HCT116 (cell line): ENCODE data around the gene TMEM240. TPM values are rescaled to one million over a fixed set of nuclear protein-coding genes. Genes with fewer than 3 reads are reported as not detected.

Source experiments
- ATAC-seq: fragments of 200-7000 bp; cut with Tn5 transposase; 2 replicates; pipeline ENCODE4 v1.9.1; 2020; ENCODE audit warnings: mild to moderate bottlenecking, moderate library complexity
- BruUV-seq: library from RNA; stranded (reverse); fragments of 400-500 nt; replicated peaks from 2 replicates; lab custom pipeline; 2021; lab: Mats Ljungman, UMichigan
- CTCF ChIA-PET: fragments of 300-600 bp; sonication (Branson Sonifier 250); formaldehyde crosslinking; loops from one replicate; lab custom pipeline; 2021; ENCODE audit warnings: antibody characterized with exemption; lab: Charles Lee
- POLR2A ChIA-PET: fragments of 300-600, 350-600 bp; sonication (Branson Sonifier 250); formaldehyde crosslinking; loops from one replicate; lab custom pipeline; 2021; ENCODE audit warnings: antibody characterized with exemption; lab: Charles Lee
- RAD21 ChIA-PET, 2 experiments: fragments of 300-600 bp; sonication (Branson Sonifier 250); formaldehyde crosslinking; loops; one replicate each; lab custom pipeline; 2023; ENCODE audit warnings: low total read pairs in 2 of 2; ENCODE audit not compliant: uncharacterized antibody in 2 of 2, unreplicated experiment in 2 of 2, low non-redundant PET in 1 of 2; lab: Charles Lee
- DNase-seq: peaks from one replicate; pipeline ENCODE4 v3.0.0-alpha.2; 2010; ENCODE audit warnings: low read depth, low spot score
- H2AFZ ChIP-seq: fragments of 200-600 bp; shearing (Covaris generic), sonication (generic); 2 replicates; pipeline ENCODE4 v1.6.1; 2017; ENCODE audit warnings: low read depth, mixed run types, mixed read lengths, antibody characterized with exemption, low read length; ENCODE audit not compliant: poor library complexity, severe bottlenecking
- H3K27ac ChIP-seq: 2 replicates; pipeline ENCODE4 v1.5.1; 2012; ENCODE audit warnings: low read depth, low read length
- H3K27me3 ChIP-seq: fragments of 200-600 bp; sonication (generic); 2 replicates; pipeline ENCODE4 v1.6.1; 2016; ENCODE audit warnings: mixed run types, low read length, mixed read lengths; ENCODE audit not compliant: insufficient read depth
- H3K36me3 ChIP-seq, 2 experiments: fragments of 200-500 bp in 1 of 2; fragments of 200-600 bp in 1 of 2; sonication (Bioruptor generic) in 1 of 2; sonication (generic) in 1 of 2; 2 replicates each; pipeline versions ENCODE4 v1.5.1 to v1.6.1; 2014 to 2016; ENCODE audit warnings: low read length in 2 of 2, inconsistent platforms in 1 of 2, mixed read lengths in 1 of 2, mixed run types in 1 of 2; ENCODE audit not compliant: insufficient read depth in 2 of 2, control insufficient read depth in 1 of 2
- H3K4me1 ChIP-seq, 2 experiments: fragments of 200-600 bp in 1 of 2; sonication (generic) in 1 of 2; 2 replicates each; pipeline versions ENCODE4 v1.5.1 to v1.6.1; 2012 to 2017; ENCODE audit warnings: low read length in 2 of 2, inconsistent platforms in 1 of 2, mild to moderate bottlenecking in 1 of 2, mixed read lengths in 1 of 2, mixed run types in 1 of 2, moderate library complexity in 1 of 2; ENCODE audit not compliant: insufficient read depth in 2 of 2, control insufficient read depth in 1 of 2
- H3K4me2 ChIP-seq: fragments of 200-600 bp; sonication (generic); 2 replicates; pipeline ENCODE4 v1.6.1; 2017; ENCODE audit warnings: mixed run types, low read length, mixed read lengths
- H3K4me3 ChIP-seq, 2 experiments: fragments of 200-600 bp in 1 of 2; sonication (generic) in 1 of 2; replicated peaks in 1 of 2; 2 replicates each; pipeline ENCODE4 v1.5.1; 2011 to 2016; ENCODE audit warnings: low read length in 2 of 2, control low read depth in 1 of 2, low read depth in 1 of 2, mild to moderate bottlenecking in 1 of 2, mixed read lengths in 1 of 2, mixed run types in 1 of 2
- H3K79me2 ChIP-seq: fragments of 200-600 bp; sonication (generic); 2 replicates; pipeline ENCODE4 v1.6.1; 2017; ENCODE audit warnings: mild to moderate bottlenecking, mixed run types, low read length, moderate library complexity, mixed read lengths; ENCODE audit not compliant: insufficient read depth
- H3K9ac ChIP-seq: fragments of 200-600 bp; sonication (generic); 2 replicates; pipeline ENCODE4 v1.6.1; 2016; ENCODE audit warnings: low read length, mixed read lengths
- H3K9me2 ChIP-seq: fragments of 200-600 bp; sonication (generic), shearing (Covaris generic); 2 replicates; pipeline ENCODE4 v1.6.1; 2017; ENCODE audit warnings: mixed run types, mild to moderate bottlenecking, moderate library complexity; ENCODE audit not compliant: insufficient read depth
- H3K9me3 ChIP-seq, 2 experiments: fragments of 200-500 bp in 1 of 2; fragments of 200-600 bp in 1 of 2; sonication (Bioruptor generic) in 1 of 2; sonication (generic) in 1 of 2; 2 replicates each; pipeline ENCODE4 v1.6.1; 2014 to 2017; ENCODE audit warnings: low read length in 2 of 2, mixed read lengths in 2 of 2, inconsistent platforms in 1 of 2, low read depth in 1 of 2, mild to moderate bottlenecking in 1 of 2, mixed run types in 1 of 2, moderate library complexity in 1 of 2; ENCODE audit not compliant: control insufficient read depth in 1 of 2, insufficient read depth in 1 of 2
- H4K20me1 ChIP-seq: fragments of 200-600 bp; sonication (generic), shearing (Covaris generic); 2 replicates; pipeline ENCODE4 v1.6.1; 2017; ENCODE audit warnings: mixed run types, mild to moderate bottlenecking, moderate library complexity; ENCODE audit not compliant: insufficient read depth
- CBX3 ChIP-seq: IDR thresholded peaks from 2 replicates; pipeline ENCODE4 v1.6.1; 2012; ENCODE audit warnings: low read depth
- CEBPB ChIP-seq: IDR thresholded peaks from 2 replicates; pipeline ENCODE4 v1.6.1; 2012; ENCODE audit warnings: low read depth
- CTCF ChIP-seq, 3 experiments: fragments of 200-600 bp in 1 of 3; sonication (generic) in 1 of 3; IDR thresholded peaks in 2 of 3; conservative IDR thresholded peaks in 1 of 3; 2 replicates each; pipeline ENCODE4 v1.5.1; 2012 to 2017; ENCODE audit warnings: low read depth in 2 of 3, low read length in 2 of 3, antibody characterized with exemption in 1 of 3, borderline replicate concordance in 1 of 3, control low read depth in 1 of 3, mild to moderate bottlenecking in 1 of 3, mixed read lengths in 1 of 3, mixed run types in 1 of 3, moderate library complexity in 1 of 3; ENCODE audit not compliant: insufficient read depth in 1 of 3
- EGR1 ChIP-seq: IDR thresholded peaks from 2 replicates; pipeline ENCODE4 v1.6.1; 2012; ENCODE audit warnings: low read depth
- ELF1 ChIP-seq: IDR thresholded peaks from 2 replicates; pipeline ENCODE4 v1.6.1; 2012; ENCODE audit warnings: low read depth, borderline replicate concordance
- EZH2 ChIP-seq: fragments of 200-600 bp; sonication (generic); IDR thresholded peaks from 2 replicates; pipeline ENCODE4 v1.6.1; 2017; ENCODE audit warnings: antibody characterized with exemption, mixed run types
- EZH2phosphoT487 ChIP-seq: fragments of 200-600 bp; IDR thresholded peaks from 2 replicates; pipeline ENCODE4 v1.6.1; 2018; ENCODE audit warnings: antibody characterized with exemption, borderline replicate concordance
- FOSL1 ChIP-seq: IDR thresholded peaks from 2 replicates; pipeline ENCODE4 v1.6.1; 2012; ENCODE audit warnings: low read depth
- JUND ChIP-seq: IDR thresholded peaks from 2 replicates; pipeline ENCODE4 v1.6.1; 2012
- POLR2A ChIP-seq: IDR thresholded peaks from 2 replicates; pipeline ENCODE4 v1.7.0; 2011; ENCODE audit warnings: borderline replicate concordance; ENCODE audit not compliant: insufficient read depth, insufficient read length; ENCODE audit errors: extremely low read depth
- RAD21 ChIP-seq: IDR thresholded peaks from 2 replicates; pipeline ENCODE4 v1.6.1; 2012; ENCODE audit warnings: low read depth, mild to moderate bottlenecking
- REST ChIP-seq: IDR thresholded peaks from 2 replicates; pipeline ENCODE4 v1.6.1; 2012; ENCODE audit warnings: low read depth
- SP1 ChIP-seq: IDR thresholded peaks from 2 replicates; pipeline ENCODE4 v1.6.1; 2012; ENCODE audit warnings: low read depth
- SRF ChIP-seq: IDR thresholded peaks from 2 replicates; pipeline ENCODE4 v1.6.1; 2012; ENCODE audit warnings: low read depth
- TCF7L2 ChIP-seq: IDR thresholded peaks from 2 replicates; pipeline ENCODE4 v1.7.0; 2011; ENCODE audit warnings: borderline replicate concordance, inconsistent platforms; ENCODE audit not compliant: insufficient read depth, insufficient read length; ENCODE audit errors: extremely low read depth
- YY1 ChIP-seq: IDR thresholded peaks from 2 replicates; pipeline ENCODE4 v1.6.1; 2011; ENCODE audit warnings: low read length, low read depth, moderate library complexity, mild to moderate bottlenecking; ENCODE audit not compliant: insufficient replicate concordance; ENCODE audit errors: extremely low read depth
- ZBTB33 ChIP-seq: IDR thresholded peaks from 2 replicates; pipeline ENCODE4 v1.6.1; 2011; ENCODE audit warnings: mild to moderate bottlenecking, low read length, moderate library complexity; ENCODE audit not compliant: insufficient replicate concordance; ENCODE audit errors: extremely low read depth
- ZFX ChIP-seq: fragments of 450-650 bp; IDR thresholded peaks from 2 replicates; pipeline ENCODE4 v1.6.1; 2017
- ZNF274 ChIP-seq: fragments of 200-500 bp; sonication (Bioruptor generic); IDR thresholded peaks from 2 replicates; pipeline ENCODE4 v1.6.1; 2014; ENCODE audit warnings: mild to moderate bottlenecking, low read depth, low read length, inconsistent platforms
- intact Hi-C: fragments of 100-400 bp; cut with micrococcal nuclease; formaldehyde crosslinking; loops from 2 replicates; pipeline ENCODE4 v1.10.0; 2022
- total RNA-seq: library from RNA; stranded (reverse); gene quantifications from one replicate; pipeline ENCODE4 v1.2.1, GENCODE V29; 2021; ENCODE audit not compliant: unreplicated experiment

The TMEM240 gene
- total RNA-seq, 1 experiment from 2014 or later = 2.3 TPM

GRCh38 chr1:1561801-1562470 lies 21.5 kb upstream of the TMEM240 start:
- Histone ChIP-seq H3K9ac (no peak overlapping the region), H3K9me3 (no peaks in the 10 kb centered on the region), H3K36me3 (peaks cover 9 to 47% of the 10 kb centered on the region in 2 experiments), H3K79me2 (peaks cover 78% of the 10 kb centered on the region), H3K4me2 (no peak overlapping the region), H3K9me2 (no peaks in the 10 kb centered on the region), H3K4me3 (no peak overlapping the region), H3K4me1 (peaks cover 0 to 7% of the 10 kb centered on the region in 2 experiments; a peak in 1 of 4 replicates), H2AFZ (no peak overlapping the region), H4K20me1 (peaks cover 15% of the 10 kb centered on the region; the same call in 1 of the 2 replicates), H3K27me3 (no peaks in the 10 kb centered on the region), H3K27ac (no peak overlapping the region)
- intact Hi-C loops = no loop called here
- POLR2A ChIA-PET = no interaction called here
- no peak for TF ChIP-seq ELF1
- no peak for TF ChIP-seq TCF7L2
- TF ChIP-seq ZFX = no peak
- no peak for TF ChIP-seq EZH2
- no peak for TF ChIP-seq CBX3
- TF ChIP-seq EZH2phosphoT487 = no peak
- no peak for TF ChIP-seq ZNF274
- no peak for TF ChIP-seq REST
- no peak for TF ChIP-seq RAD21
- no peak for TF ChIP-seq EGR1
- TF ChIP-seq FOSL1 = no peak
- TF ChIP-seq ZBTB33 = no peak
- TF ChIP-seq POLR2A = no peak
- TF ChIP-seq CEBPB = no peak
- no peak for TF ChIP-seq SP1
- no peak for TF ChIP-seq SRF
- no peak for TF ChIP-seq JUND
- no peak for TF ChIP-seq YY1
- no peak for TF ChIP-seq CTCF (IDR thresholded peaks at IDR 0.05 in 2 of 3, conservative IDR thresholded peaks at IDR 0.05 in 1 of 3; ENCODE audit: borderline replicate concordance in 1 of 3, insufficient read depth in 1 of 3, low read depth in 2 of 3, low read length in 2 of 3)
- RAD21 ChIA-PET = no interaction called here
- ATAC-seq = no peak
- no peak for DNase-seq
- CTCF ChIA-PET = no interaction called here
- no TSS peak for BruUV-seq
